GM12873 (cell line): Measurements from ENCODE around the gene ZFC3H1.

Source experiments
- TF ChIP-seq, protein P1 (sequence below): IDR thresholded peaks from 2 replicates; pipeline ENCODE4 v1.5.1; 2012; ENCODE audit warnings: low read depth, mild to moderate bottlenecking, moderate library complexity, low read length, control low read depth; ENCODE audit not compliant: insufficient read depth; ENCODE audit errors: missing control alignments

Gene ZFC3H1

GRCh38 chr12:71695782-71696181, 32.1 kb upstream of the ZFC3H1 start:
- TF ChIP-seq, protein P1, sequence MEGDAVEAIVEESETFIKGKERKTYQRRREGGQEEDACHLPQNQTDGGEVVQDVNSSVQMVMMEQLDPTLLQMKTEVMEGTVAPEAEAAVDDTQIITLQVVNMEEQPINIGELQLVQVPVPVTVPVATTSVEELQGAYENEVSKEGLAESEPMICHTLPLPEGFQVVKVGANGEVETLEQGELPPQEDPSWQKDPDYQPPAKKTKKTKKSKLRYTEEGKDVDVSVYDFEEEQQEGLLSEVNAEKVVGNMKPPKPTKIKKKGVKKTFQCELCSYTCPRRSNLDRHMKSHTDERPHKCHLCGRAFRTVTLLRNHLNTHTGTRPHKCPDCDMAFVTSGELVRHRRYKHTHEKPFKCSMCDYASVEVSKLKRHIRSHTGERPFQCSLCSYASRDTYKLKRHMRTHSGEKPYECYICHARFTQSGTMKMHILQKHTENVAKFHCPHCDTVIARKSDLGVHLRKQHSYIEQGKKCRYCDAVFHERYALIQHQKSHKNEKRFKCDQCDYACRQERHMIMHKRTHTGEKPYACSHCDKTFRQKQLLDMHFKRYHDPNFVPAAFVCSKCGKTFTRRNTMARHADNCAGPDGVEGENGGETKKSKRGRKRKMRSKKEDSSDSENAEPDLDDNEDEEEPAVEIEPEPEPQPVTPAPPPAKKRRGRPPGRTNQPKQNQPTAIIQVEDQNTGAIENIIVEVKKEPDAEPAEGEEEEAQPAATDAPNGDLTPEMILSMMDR, result no peak

DNA sequence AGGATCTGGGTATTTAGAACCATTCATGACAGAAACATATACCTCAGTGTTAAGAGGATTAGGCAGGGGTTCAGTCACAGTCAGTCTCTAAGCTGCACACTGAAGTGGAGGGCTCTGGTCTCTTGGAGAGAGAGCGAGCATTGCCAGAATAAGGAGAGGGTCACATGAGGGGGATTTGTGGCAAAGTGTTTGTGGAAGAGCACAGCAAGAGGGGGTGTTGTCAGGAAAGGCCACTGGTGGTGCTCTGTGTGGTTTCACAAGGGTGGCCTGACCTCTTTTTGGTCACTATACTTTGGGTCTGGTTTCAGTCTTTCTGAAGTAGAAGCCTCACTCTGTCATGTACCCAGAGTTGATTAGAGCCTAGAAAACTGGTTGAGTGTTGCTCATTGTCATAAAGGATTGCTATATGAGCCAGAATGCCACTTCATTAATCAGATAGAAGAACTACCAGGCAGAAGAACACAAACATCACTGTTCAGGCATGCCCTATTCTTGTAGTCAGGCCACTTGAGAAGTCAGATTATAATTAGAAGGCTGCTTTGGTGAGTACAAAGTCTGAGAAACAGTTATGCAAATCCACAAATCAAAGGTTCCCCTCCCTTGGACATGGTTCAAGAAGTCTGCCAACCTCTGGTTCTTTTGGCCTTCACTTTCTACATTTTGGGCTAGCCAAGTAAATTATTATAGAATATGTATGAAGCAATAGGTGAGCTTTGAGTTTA, 30.6 kb upstream of the ZFC3H1 start:
- TF ChIP-seq, protein P1, result no peak

- TF ChIP-seq, protein P1, result no peak
These were observed 29.5 kb upstream of the ZFC3H1 start for GRCh38 chr12:71693126-71693525.

- TF ChIP-seq, protein P1, result no peak
These were observed 28.0 kb upstream of the ZFC3H1 start for GRCh38 chr12:71691504-71692129.

DNA sequence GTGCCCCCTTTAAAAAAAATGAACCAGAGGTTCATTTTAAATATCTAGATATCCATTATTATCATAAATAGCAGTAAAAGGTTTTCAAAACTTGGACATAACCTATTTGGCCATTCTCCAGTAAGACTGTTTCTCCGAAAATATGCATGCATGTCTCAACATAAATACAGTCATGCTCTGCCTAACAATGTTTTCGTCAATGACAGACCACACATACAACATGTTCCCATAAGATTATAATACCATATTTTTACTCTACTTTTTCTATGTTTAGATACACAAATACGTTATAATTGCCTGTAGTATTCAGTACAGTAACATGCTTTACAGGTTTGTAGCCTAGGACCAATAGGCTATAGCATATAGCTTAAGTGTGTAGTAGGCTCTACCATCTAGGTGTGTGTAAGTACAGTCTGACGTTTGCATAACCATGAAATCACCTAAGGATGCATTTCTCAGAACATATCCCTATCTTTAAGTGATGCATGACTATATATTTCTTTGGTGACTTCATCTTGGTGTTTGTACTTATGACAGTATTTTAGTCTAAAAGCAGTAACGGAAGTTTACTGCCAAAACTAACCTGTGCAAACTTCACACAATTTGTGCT, 25.4 kb upstream of the ZFC3H1 start:
- TF ChIP-seq, protein P1, result no peak

- TF ChIP-seq, protein P1, result no peak
These were observed 23.0 kb upstream of the ZFC3H1 start for GRCh38 chr12:71686658-71687025.

- TF ChIP-seq, protein P1, result peak; percentile 29
These were observed 22.4 kb upstream of the ZFC3H1 start, which contains the start of gene TMEM19 for GRCh38 chr12:71685914-71686657. Gene TMEM19, plus strand, starts transcription at chr12:71686082. Its CDS starts 599 bp downstream, at chr12:71686681.
